ENCODE data around the gene ITIH5. TPM values are rescaled to one million over a fixed set of nuclear protein-coding genes. Genes with fewer than 3 reads are reported as not detected.

The ITIH5 gene
- polyA plus RNA-seq, 3 donors = not detected

DNA sequence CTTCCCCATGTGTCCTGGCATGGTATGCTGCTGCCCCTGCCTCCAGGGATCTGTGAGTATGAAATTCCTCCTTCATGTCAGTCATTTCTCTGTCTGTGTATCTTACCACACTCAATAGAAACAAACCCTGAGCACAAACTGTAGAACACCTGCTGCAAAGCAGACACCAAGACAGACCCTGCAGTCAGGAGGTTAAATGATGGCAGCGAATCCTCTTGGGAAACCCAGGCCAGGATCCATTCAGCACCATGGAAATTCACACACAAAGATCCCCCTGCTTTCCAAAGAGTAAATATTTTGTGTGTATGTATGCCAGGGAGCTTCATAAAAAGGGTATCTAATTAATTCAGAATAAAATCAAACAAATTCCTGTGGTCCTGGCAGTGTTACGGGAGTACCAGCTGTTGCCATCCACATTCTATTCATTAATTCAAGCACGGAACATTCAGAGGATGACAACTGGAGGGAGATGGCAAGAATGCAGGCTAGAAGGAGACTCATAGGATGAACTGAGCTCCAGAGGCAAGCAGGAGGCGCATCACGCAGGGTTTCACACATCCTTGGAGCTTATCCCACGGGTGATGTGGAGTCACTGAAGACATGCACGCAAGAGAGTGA, 14.8 kb downstream of the ITIH5 start:
- Histone ChIP-seq H3K9ac (ENCODE audit: insufficient read depth, low read length, poor library complexity, severe bottlenecking) (no peak overlapping the region), H3K4me3 (replicated peaks in 1 of 3; ENCODE audit: low read depth in 2 of 3, low read length in 3 of 3) (no peak overlapping the region), H3K27ac (ENCODE audit: low read depth in 1 of 2, low read length in 2 of 2) (no peak overlapping the region), H3K27me3 (ENCODE audit: control insufficient read depth in 2 of 2, insufficient read depth in 2 of 2, low read length in 2 of 2) (peaks cover 0 to 11% of the 10 kb centered on the region in 2 donors), H3K36me3 (replicated peaks in 1 of 2; ENCODE audit: control insufficient read depth in 1 of 2, insufficient read depth in 2 of 2, low read length in 2 of 2) (no peaks in the 10 kb centered on the region), H4K20me1 (ENCODE audit: insufficient read depth, low read length) (no peaks in the 10 kb centered on the region), H3K79me2 (ENCODE audit: insufficient read depth, low read length) (no peaks in the 10 kb centered on the region), H3K9me3 (replicated peaks in 1 of 2; ENCODE audit: control insufficient read depth in 1 of 2, insufficient read depth in 1 of 2, low read length in 2 of 2) (no peaks in the 10 kb centered on the region), H2AFZ (ENCODE audit: insufficient read depth, low read depth, low read length, poor library complexity, severe bottlenecking) (no peak overlapping the region), H3K4me2 (replicated peaks; ENCODE audit: extremely low read depth, low read length, poor library complexity, severe bottlenecking) (no peak overlapping the region), H3K4me1 (ENCODE audit: control insufficient read depth in 1 of 2, insufficient read depth in 2 of 2, low read length in 2 of 2) (no peaks in the 10 kb centered on the region)
- no peaks in the 10 kb centered on the region for H3K36me3 Mint-ChIP-seq
- H3K4me1 Mint-ChIP-seq = no peaks in the 10 kb centered on the region
- 95% methylated on average over 4 of the region's 7 CpGs for WGBS (ENCODE audit: insufficient coverage)
- H3K9me3 Mint-ChIP-seq = no peaks in the 10 kb centered on the region
- intact Hi-C loops (cut with micrococcal nuclease) = no loop called here
- no peak overlapping the region for H3K27ac Mint-ChIP-seq
- H3K4me3 Mint-ChIP-seq = no peak overlapping the region
- no peak for DNase-seq
- no peak for TF ChIP-seq CTCF (IDR thresholded peaks at IDR 0.05)
- H3K27me3 Mint-ChIP-seq (ENCODE audit: low read depth in 3 of 3) = peaks cover 11 to 20% (median 19%) of the 10 kb centered on the region in 3 donors

DNA sequence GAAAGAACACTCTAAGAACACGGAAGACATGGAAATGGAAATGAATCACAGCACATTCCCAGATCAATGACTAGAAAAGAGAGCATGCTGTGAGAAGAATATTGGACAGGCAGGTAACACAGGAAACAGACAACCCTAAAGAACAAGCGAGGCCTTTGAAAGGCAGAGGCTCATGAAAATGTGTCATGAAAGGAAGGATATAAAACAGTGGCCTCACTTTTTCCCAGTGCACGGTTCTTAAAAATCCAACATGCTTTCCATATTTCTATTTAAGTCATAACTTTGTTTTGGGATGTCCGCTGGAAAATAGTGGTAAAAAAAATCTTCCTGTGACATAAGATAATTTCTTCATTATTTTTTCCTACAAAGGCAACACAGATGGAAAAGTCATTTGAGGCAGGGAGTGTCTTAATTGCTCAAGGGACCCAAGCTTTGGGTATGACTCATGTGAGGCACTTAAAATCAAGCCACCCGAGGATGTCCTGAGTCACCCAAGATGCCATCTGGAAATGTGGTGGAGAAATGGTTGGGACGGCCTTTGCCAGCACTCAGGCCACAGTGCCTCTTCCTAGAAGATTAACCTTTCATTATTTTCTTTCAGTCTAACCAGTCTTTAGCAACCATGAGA, 17.0 kb downstream of the ITIH5 start:
- no peak overlapping the region for H3K9ac ChIP-seq (ENCODE audit: insufficient read depth, low read length, poor library complexity, severe bottlenecking)
- H3K36me3 Mint-ChIP-seq = no peaks in the 10 kb centered on the region
- no peak for DNase-seq
- no peak overlapping the region for H3K4me3 Mint-ChIP-seq
- H3K4me2 ChIP-seq (replicated peaks; ENCODE audit: extremely low read depth, low read length, poor library complexity, severe bottlenecking) = no peak overlapping the region
- no peaks in the 10 kb centered on the region for H3K4me1 ChIP-seq (ENCODE audit: control insufficient read depth in 1 of 2, insufficient read depth in 2 of 2, low read length in 2 of 2)
- no peak overlapping the region for H3K4me3 ChIP-seq (replicated peaks in 1 of 3; ENCODE audit: low read depth in 2 of 3, low read length in 3 of 3)
- TF ChIP-seq CTCF (IDR thresholded peaks at IDR 0.05) = no peak
- no peaks in the 10 kb centered on the region for H4K20me1 ChIP-seq (ENCODE audit: insufficient read depth, low read length)
- intact Hi-C loops (cut with micrococcal nuclease) = no loop called here
- H3K9me3 Mint-ChIP-seq = peaks cover 0 to 2% (median 0%) of the 10 kb centered on the region in 7 donors
- H3K36me3 ChIP-seq (replicated peaks in 1 of 2; ENCODE audit: control insufficient read depth in 1 of 2, insufficient read depth in 2 of 2, low read length in 2 of 2) = no peaks in the 10 kb centered on the region
- H2AFZ ChIP-seq (ENCODE audit: insufficient read depth, low read depth, low read length, poor library complexity, severe bottlenecking) = no peak overlapping the region
- WGBS (ENCODE audit: insufficient coverage) = no CpG with 5 or more reads among the region's 6 CpGs
- H3K27ac ChIP-seq (ENCODE audit: low read depth in 1 of 2, low read length in 2 of 2) = no peak overlapping the region
- no peaks in the 10 kb centered on the region for H3K4me1 Mint-ChIP-seq
- peaks cover 5 to 23% (median 22%) of the 10 kb centered on the region in 3 donors for H3K27me3 Mint-ChIP-seq (ENCODE audit: low read depth in 3 of 3)
- H3K79me2 ChIP-seq (ENCODE audit: insufficient read depth, low read length) = no peaks in the 10 kb centered on the region
- H3K27ac Mint-ChIP-seq = no peak overlapping the region
- no peaks in the 10 kb centered on the region for H3K9me3 ChIP-seq (replicated peaks in 1 of 2; ENCODE audit: control insufficient read depth in 1 of 2, insufficient read depth in 1 of 2, low read length in 2 of 2)
- H3K27me3 ChIP-seq (ENCODE audit: control insufficient read depth in 2 of 2, insufficient read depth in 2 of 2, low read length in 2 of 2) = peaks cover 0 to 6% of the 10 kb centered on the region in 2 donors
